NCI-H69 (cell line): Measurements from ENCODE around the gene SMYD5.
"Not testable (repeated sequence)": the region's sequence is repeated elsewhere in the genome, so short reads cannot be mapped to it uniquely, and the experiment has no call there.

Experiments
- DNase-seq: peaks from one replicate; lab custom pipeline; 2025; lab: John Stamatoyannopoulos, UW

SMYD5 gene

DNA sequence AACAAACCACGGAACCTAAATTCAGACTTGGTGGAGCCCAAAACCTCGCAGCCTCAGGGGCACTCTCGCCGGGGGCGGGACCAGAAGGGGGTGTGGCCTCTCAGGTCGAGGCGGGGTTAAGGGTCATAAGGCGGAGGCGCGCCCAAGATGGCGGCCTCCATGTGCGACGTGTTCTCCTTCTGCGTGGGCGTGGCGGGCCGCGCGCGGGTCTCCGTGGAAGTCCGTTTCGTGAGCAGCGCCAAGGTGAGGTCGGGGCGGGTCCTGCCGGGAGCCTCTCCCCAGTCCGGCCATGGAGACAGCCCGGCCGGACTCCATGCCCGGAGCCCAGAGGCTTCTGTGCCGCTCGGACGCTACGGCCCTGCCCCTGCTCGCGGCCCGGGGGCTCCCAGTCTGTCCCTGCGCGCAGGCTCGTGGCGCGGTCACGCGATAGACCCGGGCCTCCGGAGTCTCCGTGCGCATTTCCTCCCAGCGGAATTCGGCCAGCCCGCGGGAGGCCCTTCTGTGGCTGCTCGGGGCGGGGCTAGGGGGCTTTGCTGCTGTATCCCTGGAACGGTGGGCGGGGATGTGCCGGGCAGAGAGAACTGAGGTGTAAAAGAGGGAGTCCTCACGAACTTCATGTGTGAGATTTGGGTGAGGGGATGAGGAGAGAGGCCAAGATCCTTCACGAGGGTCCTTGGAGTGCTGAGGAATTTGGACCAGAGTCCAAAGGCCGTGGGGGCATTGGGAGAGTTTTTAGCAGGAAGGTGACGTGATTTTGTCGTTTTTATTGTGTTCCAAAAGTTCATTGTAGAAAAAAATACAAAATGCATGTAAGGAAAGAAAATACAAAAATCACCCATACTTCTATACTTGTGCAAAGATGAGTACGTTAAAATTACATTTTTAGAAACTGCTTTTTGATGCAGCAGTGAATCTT, at the start of gene SMYD5:
Gene SMYD5, plus strand, starts transcription at position 126 of the 916 bp plus-strand sequence. Its CDS starts 22 bp downstream, at position 148.
- DNase-seq: peak; percentile 63

DNA sequence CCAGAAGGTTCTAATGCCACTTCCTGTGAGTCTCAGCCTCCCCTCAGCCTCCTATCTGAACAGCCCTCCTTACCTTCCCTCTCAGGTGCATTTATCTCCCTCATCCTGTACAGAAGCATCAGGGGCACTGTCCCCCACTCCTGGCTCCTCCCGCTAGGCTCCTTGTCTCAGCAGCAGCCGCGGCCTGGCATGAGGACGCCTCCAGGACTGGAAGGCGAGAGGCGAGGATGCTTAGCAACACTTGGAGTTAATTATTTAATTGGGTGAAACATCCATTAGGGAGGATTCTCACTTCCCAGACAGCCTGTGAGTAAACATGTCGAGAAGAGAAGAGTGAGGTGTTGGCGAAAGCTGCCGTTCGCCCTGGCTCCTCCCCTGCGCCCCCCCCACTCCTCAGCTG, 48.1 kb upstream of the SMYD5 start:
- DNase-seq: peak; percentile 60

DNA sequence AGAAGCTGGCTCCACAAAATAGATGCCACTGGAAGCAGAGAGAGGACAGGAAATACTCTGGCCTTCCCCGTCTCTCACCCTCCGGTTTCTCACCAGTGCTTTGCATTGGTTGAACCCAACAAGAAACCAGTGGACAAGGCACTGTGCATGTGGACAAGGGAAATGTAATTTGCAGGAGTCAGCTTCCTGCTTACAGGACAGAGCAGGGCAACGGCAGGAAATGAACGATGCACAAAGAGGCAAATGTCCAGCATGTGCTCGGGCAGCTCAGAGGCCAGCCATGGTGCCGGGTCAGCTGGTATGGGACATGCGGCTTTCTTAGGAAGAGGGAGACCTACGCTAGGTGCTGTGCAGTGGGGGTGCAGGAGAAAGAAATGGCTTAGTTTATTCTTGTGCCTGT, 47.2 kb upstream of the SMYD5 start:
- DNase-seq: not testable (repeated sequence)

DNA sequence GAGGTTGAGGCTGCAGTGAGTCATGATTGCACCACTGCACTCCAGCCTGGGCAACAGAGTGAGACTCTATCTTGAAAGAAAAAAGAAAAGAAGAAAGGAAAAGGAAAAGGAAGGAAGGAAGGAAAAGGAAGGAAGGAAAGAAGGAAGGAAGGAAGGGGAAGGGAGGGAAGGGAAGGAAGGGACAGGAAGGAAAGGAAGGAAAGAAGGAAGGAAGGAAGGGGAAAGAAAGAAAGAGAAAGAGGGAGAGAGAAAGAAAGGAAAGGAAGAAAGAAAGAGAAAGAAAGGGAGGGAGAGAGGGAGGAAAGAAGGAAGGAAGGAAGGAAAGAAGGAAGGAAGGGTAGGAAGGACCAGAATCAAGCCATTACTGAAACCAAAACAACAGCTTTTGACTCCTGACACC, 45.7 kb upstream of the SMYD5 start:
- not testable (repeated sequence) for DNase-seq

DNA sequence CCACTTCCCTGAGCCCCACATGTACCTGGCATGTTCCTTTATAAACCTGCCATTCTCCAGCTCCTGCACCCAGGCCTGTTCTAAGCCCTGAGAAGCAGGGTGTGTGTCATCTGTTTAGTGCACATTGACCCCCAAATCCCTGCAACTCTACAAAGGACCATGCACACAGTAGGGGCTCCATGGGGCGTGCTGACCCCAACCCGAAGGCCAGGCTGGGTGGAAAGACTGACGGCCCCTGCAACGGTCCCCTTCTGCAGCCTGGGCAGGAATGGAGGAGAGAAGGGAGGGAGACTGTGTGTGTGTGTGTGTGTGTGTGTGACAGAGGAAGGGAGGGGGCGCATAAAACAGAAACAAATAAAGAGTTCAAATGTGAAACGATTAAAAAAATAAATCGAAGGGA, 43.7 kb upstream of the SMYD5 start:
- DNase-seq: not testable (repeated sequence)

DNA sequence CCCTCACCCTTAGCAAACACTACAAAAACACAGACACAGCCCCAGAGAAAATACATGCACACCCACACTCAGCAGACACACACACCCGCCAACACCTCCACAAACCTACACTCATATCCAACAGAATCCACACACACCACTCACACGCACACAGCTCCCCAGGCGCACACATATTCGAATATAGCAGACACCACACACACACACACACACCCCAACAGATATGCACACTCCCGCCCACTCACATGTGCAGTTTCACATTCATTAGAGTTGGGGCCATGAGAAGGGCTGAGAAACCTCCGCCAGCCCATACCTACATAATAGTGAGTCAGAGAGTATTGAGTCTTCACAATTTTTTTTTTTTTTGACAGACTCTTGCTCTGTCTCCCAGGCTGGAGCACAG, 41.1 kb upstream of the SMYD5 start:
- DNase-seq: no peak

DNA sequence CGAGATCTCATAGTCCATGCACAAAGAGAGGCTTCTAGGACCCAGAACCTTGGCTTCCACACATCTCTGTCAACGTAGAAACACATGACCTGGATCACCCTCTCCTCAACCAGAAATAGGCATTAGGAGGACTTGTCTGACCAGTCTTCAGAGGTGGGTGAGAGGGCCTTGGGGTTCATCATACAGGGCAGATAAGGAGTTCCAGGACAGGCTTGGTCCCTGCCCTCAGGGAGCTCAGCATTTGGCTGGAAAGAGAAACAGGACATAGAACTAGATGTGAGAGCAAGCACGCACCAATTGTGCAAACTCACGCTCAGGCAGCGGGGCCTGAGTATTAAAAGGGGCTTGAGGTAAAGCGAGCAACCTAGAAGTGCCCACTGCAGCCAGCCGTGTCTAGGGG, 40.3 kb upstream of the SMYD5 start:
- DNase-seq: no peak

DNA sequence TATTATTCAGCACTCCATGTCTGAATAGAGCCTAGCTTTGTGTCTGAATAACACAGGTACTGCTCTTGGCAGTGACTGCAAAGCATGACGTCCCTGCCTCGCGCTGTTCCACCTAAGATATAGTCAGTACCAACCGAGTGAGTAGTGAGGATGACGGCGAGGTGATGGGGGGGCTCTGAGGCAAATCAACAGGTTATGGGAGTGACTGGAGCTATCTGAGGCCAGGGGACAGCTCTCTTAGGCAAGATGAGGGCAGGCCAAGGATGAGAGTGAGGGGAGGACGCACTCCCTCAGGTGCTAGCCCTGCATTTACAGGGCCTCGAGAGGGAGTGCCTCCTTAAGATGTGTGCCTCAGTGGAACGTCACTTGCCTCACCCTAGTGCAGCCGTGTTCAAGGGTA, 39.8 kb upstream of the SMYD5 start:
- DNase-seq: no peak

DNA sequence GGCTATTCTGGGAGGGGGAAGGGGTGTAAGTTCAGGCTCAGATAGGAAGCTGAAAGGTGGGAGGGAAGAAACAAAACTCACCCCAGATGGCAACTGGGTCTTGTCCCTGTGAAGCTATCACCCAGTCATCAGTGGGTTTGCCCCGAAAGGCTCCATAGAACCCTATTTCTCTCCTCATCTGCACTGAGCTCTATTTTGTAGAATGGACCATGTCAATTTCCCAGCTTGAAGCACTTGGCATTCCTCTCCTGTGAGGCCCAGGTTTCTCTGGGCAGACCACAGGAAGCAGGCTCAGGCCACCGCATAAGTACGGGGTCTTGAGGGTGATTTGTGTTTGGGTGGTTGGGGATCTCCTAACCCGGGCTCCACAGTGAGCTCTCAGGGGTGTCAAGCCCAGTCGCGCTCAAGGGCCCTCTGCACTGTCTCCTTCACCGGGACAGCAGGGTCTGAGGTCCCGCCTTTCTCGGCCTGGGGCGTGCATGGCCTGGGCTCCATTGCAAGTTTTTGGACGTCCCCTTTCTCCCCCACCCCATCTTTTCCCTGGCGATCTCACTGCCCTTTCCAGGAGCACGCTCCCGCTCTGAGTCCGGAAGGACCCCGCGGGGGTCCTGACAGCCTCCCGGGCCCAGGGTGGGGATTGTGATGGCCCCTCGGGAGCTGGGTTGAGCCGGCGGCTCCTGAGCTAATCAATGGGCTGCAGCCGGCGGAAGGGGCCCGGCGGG, 38.9 kb upstream of the SMYD5 start:
- no peak for DNase-seq

DNA sequence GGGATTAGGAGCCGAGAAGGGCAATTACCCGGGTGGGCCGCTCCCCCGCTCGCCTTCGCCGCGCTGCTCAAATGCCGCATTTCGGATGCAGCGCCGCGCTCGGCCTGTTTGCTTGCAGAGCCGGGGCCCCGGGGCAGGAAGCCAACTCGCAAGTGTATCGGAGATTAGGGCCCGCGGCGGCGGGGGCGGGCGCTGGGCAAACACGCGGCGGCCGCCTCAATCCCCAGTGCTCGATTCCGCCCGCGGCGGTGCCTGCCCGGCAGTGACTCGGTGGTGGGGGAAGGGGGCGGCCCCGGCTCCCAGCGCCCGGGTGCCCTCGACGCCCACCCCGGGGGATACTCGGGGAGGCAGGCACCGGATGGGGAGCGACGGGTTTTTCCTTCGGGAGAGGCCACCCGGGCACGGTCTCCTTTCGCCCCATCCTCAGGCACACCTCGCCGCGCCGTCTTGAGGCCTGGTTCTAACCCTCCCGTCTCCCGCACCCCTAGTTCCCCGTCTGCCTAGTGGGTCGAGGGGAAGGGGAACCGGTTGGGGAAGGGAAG, 38.3 kb upstream of the SMYD5 start:
- peak; percentile 76 for DNase-seq

DNA sequence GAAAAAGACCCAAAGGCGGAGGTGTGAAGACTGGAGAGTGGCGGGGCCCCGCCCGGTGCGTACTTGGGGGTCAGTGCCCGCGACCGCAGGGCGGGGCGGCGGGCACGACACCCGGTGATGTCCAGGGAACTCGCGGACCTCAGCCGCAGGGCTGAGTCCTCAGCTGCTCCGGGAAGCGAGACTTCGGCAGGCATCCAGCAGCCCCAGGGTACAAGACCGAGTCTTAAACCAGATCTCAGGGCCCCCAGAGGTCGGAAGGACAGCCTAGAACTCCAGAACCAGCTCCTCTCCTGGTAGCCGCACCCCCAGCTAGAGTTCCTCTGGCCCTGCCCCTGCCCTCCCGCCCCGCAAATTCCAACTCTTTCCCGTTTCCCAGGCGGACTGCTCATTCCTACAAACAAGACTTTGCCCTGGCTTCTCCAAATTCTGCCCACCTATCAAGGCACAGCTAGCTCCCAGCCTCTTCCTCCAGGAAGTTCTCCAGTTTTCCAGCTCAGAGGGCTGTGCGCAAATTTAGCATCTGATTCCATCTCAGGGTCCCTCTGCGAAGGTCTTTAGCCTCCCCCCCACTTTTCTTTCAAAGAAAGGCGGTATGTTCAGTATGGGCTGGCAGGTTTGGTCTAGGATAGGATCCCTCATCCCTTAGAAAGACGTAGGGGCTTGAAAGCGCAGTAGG, 37.7 kb upstream of the SMYD5 start:
- DNase-seq: peak; percentile 25

DNA sequence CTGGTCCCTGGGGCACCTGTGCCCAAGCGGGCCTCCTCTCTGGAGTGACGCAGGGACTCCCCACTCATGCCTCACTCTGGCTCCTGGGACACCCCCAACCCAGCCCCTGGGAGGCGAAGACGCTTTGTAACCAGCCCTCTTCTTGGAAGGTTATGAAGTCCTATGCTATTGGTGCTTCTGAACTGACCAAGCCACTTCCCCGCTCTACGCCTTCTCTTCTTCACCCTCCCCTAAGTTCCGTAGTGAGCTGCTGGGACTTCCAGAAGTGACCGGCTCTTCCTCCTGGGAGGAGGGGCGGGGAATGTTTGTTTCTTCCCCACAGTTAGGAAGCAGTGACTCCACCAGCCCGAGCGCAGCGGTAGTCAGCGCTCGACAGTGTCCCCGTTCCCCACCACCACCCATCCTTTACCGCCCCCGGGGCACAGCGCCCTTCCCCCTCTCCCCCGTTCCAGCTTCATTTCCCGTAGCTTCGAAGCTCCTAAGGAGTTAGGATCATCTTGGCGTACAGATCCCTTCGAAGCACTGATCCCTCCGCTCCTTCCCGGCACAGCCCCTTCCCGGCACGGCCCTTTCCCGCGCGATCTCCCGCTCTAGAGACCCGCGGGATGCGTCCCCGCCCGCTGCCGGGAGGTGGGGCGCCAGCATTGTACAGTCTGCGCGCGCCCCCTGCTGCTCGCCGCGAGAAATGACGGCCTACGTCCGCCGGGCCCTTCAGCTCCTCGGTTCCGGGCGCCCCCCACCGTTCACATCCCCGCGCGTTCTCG, 37.0 kb upstream of the SMYD5 start:
- DNase-seq: peak; percentile 83

DNA sequence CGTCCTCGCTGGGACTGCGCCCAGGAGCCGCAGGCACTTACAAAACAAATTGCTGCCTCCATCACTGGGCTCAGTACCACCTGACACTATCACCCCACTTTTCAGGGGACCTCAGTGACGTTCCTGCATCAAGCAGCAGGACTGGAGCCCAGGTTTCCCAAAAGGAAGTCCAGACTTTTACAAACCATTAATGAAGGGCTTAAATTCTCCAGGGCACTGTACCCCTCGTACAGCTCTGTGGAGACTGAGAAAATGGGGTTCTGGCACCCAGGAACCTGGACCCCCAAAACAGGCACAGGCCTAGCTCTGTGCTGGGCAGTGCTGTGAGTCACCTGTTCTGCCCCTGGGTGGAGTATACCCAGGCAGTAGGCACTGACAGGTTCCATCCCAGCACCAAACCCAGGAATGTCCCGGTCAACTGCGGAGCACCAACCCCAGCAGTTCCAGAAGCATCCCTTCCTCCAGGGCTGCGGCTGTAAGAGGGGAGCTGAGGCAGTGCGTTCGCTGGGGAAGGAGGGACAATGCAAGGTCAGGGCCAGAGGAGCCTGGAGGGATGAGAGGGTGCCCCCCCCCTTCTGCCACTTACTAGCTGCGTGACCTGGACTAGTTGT, 36.3 kb upstream of the SMYD5 start:
- DNase-seq: no peak

DNA sequence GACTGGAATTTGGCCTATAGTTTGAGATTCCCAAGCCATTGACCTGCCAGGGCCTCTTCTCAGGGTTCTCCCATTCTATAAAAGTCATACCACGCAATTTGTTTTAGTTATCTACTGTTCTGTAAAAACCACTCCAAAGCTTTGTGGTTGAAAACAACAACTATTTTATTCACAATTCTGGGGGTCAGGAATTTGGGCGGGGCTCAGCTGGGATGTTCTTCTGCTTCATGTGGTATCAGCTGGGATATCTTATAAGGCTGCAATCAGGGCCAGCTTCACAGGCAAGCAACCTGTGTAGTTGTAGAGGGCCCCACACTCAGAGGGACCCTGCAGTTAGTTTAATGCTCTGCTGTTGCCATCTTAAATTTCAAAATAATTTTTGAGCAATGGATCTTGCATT, 28.1 kb upstream of the SMYD5 start:
- DNase-seq: no peak

DNA sequence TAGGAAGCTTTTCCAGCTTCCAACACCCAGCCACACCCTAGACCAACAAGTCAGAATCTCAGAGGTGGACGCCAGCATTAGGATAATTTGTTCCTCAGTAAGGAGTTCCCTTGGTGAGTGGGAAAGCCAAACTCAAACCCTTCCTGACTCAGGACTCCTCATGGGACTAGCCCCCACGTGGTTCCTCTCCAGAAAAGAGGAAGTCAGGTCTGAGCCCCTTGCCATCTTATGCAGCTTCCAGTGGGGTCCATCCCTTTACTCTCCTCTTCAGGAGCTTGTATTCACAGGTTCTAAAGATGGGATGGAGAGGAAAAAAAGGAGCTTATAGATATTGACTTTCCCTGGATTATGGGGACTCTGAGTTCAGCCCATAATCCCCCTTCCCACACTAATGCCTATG, 26.5 kb upstream of the SMYD5 start:
- DNase-seq: no peak

DNA sequence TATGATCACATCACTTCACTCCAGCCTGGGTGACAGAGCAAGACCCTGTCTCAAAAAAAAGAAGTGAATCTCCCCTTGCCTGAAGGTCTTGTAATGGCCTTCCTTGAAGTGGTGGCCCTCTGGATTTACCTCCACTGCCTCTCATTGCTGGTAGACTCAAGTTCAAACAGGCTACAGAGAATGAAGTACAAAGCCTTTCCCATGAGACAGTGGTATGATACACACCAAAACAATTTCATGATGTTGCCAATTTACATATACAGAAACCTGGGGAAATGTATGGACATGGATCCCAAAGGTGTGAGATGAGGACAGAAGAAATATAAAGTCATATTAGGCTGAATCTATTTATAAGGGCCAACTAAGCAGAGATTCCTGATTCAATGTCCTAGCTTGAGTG, 16.5 kb upstream of the SMYD5 start:
- DNase-seq: no peak

DNA sequence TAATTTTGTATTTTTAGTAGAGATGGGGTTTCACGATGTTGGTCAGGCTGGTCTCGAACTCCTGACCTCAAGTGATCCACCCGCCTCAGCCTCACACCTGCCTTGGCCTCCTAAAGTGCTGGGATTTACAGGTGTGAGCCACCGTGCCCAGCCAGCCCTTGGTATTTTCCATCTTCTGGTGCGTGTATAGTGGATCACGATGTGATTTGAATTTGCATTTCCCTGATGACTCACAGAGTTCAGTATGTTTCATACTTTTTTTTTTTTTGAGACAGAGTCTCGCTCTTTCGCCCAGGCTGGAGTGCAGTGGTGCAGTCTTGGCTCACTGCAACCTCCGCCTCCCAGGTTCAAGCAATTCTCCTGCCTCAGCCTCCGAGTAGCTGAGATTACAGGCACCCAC, 13.8 kb upstream of the SMYD5 start:
- not testable (repeated sequence) for DNase-seq

DNA sequence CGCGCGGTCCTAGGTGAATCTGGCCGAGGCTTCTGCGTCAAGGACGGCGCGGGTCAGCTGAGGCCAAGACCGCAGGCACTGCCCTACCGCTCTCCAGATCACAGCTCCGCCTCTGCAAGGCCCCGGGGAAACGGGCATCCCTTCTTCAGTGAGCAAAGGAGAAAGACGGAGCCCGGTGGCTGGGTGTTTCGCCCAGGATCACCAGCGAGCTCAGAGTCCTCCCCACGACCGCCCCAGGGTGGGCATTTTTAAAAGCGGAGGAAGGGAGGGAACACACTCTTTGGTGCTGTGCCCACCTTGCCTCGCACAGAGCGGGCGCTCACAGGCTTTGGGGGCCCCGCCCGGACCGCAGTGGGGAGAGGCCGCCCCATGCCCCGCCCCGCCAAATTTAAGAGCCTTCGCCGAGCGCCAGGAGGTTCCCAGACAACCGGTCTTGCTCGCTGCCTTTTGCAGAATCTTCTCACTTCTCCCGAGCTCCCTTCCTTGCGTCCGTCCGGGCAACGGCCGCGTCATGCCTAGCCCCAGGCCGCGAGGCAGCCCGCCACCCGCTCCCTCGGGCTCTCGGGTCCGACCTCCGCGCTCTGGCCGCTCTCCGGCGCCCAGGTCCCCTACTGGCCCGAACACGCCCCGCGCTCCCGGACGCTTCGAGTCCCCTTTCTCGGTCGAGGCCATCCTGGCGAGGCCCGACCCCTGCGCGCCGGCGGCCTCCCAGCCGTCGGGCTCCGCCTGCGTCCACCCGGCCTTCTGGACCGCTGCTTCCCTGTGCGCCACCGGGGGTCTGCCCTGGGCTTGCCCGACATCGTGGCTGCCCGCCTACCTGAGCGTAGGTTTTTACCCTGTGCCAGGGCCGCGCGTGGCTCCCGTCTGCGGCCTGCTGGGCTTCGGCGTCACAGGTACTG, 11.6 kb upstream of the SMYD5 start, which contains the start of gene NOTO:
Gene NOTO, plus strand, starts transcription at position 419 of the 899 bp plus-strand sequence. Its CDS starts 93 bp downstream, at position 512.
- DNase-seq: peak; percentile 27

DNA sequence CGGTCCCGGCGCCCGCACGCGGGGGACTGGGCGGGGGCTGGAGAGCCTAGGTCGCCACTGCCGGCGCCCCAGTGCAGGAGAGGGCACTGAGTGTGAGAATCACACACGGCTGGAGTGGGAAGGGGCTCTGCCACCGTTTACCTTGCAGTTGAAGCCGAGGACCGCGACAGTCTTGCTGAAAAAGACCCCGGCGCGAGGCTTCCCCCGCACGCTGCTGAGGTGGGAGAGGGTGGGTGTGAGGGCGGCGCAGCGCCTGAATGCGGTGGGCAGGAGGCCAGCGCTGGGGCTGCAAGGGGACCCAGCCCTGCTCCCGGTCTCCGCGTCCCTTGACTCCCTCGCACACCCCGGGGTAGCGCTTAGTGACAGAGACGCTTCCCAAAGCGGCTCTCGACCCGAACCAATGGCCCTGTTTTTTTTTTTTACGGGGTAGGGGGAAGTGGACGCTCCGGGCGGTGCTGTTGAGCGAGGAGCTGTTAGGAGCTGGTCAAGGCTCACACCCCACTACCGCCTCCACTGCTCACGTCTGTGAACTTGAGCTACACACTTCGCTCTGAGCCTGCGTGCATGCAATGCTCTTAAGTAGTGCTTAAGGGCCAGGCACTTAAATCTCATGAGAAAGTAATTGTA, 10.9 kb upstream of the SMYD5 start:
- DNase-seq: peak; percentile 50
